ENCODE data around the gene NOXA1.

- TF ChIP-seq, protein P1, sequence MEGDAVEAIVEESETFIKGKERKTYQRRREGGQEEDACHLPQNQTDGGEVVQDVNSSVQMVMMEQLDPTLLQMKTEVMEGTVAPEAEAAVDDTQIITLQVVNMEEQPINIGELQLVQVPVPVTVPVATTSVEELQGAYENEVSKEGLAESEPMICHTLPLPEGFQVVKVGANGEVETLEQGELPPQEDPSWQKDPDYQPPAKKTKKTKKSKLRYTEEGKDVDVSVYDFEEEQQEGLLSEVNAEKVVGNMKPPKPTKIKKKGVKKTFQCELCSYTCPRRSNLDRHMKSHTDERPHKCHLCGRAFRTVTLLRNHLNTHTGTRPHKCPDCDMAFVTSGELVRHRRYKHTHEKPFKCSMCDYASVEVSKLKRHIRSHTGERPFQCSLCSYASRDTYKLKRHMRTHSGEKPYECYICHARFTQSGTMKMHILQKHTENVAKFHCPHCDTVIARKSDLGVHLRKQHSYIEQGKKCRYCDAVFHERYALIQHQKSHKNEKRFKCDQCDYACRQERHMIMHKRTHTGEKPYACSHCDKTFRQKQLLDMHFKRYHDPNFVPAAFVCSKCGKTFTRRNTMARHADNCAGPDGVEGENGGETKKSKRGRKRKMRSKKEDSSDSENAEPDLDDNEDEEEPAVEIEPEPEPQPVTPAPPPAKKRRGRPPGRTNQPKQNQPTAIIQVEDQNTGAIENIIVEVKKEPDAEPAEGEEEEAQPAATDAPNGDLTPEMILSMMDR (IDR thresholded peaks at IDR 0.05), result no peak
- TF ChIP-seq POLR2A (IDR thresholded peaks at IDR 0.05), result no peak
- TF ChIP-seq POLR2AphosphoS5 (IDR thresholded peaks at IDR 0.05), result no peak
Observed at GRCh38 chr9:137461316-137461662, 38.1 kb downstream of the NOXA1 start.
